IMR-90 (cell line): ENCODE measurements around the gene NDUFAF8. TPM values are rescaled to one million over a fixed set of nuclear protein-coding genes. Genes with fewer than 3 reads are reported as not detected.

Experiments used
- ATAC-seq: fragments of 200-7000 bp; cut with Tn5 transposase; 2 replicates; pipeline ENCODE4 v1.9.1; 2020; ENCODE audit warnings: low read depth, mild to moderate bottlenecking, moderate library complexity
- BruUV-seq: library from RNA; stranded (reverse); fragments of 400-500 nt; replicated peaks from 2 replicates; lab custom pipeline; 2021; lab: Mats Ljungman, UMichigan
- CTCF ChIA-PET: fragments of 300-600 bp; formaldehyde crosslinking; extraction: SDS; loops from one replicate; lab custom pipeline; 2021; ENCODE audit warnings: antibody characterized with exemption; lab: Yijun Ruan, JAX
- POLR2A ChIA-PET: fragments of 300-600 bp; sonication (Branson Sonifier 250); formaldehyde crosslinking; loops from one replicate; lab custom pipeline; 2022; ENCODE audit warnings: antibody characterized with exemption; ENCODE audit not compliant: unreplicated experiment; lab: Charles Lee
- DNase-seq: peaks from one replicate; pipeline ENCODE4 v3.0.0; 2013
- H2AFZ ChIP-seq: replicated peaks from 2 replicates; pipeline ENCODE3; 2013; ENCODE audit warnings: low read length, mild to moderate bottlenecking; ENCODE audit not compliant: poor library complexity
- H2AK5ac ChIP-seq: 2 replicates; pipeline ENCODE4 v1.6.1; 2013; ENCODE audit warnings: low read depth, low read length, inconsistent platforms
- H2AK9ac ChIP-seq: replicated peaks from 2 replicates; pipeline ENCODE3; 2013; ENCODE audit warnings: mild to moderate bottlenecking, low read depth, low read length, moderate library complexity; ENCODE audit not compliant: poor library complexity
- H2BK120ac ChIP-seq: 2 replicates; pipeline ENCODE4 v1.6.1; 2013; ENCODE audit warnings: low read depth, low read length, inconsistent platforms
- H2BK15ac ChIP-seq: 3 replicates; pipeline ENCODE4 v1.6.1; 2013; ENCODE audit warnings: low read depth, low read length, inconsistent platforms
- H2BK20ac ChIP-seq: 2 replicates; pipeline ENCODE4 v1.6.1; 2013; ENCODE audit warnings: low read depth, mild to moderate bottlenecking, inconsistent platforms, low read length, moderate library complexity
- H2BK5ac ChIP-seq: 2 replicates; pipeline ENCODE4 v1.6.1; 2013; ENCODE audit warnings: mild to moderate bottlenecking, low read depth, low read length, inconsistent platforms; ENCODE audit not compliant: poor library complexity, severe bottlenecking
- H3K14ac ChIP-seq: replicated peaks from 2 replicates; pipeline ENCODE4 v1.6.1; 2013; ENCODE audit warnings: low read depth, low read length, inconsistent platforms
- H3K18ac ChIP-seq: 2 replicates; pipeline ENCODE4 v1.6.1; 2013; ENCODE audit warnings: low read depth, low read length, control low read depth
- H3K23ac ChIP-seq: 2 replicates; pipeline ENCODE4 v1.6.1; 2013; ENCODE audit warnings: low read depth, low read length, inconsistent platforms
- H3K27ac ChIP-seq: 2 replicates; pipeline ENCODE4 v1.5.1; 2013; ENCODE audit warnings: mild to moderate bottlenecking, control low read depth, low read length; ENCODE audit not compliant: insufficient read depth
- H3K27me3 ChIP-seq: 2 replicates; pipeline ENCODE4 v1.6.1; 2013; ENCODE audit warnings: low read length; ENCODE audit not compliant: control insufficient read depth, insufficient read depth
- H3K36me3 ChIP-seq: 2 replicates; pipeline ENCODE4 v1.6.1; 2013; ENCODE audit warnings: low read length, mixed read lengths; ENCODE audit not compliant: control insufficient read depth, insufficient read depth
- H3K4ac ChIP-seq: 2 replicates; pipeline ENCODE4 v1.6.1; 2013; ENCODE audit warnings: low read depth, low read length, inconsistent platforms
- H3K4me1 ChIP-seq: 2 replicates; pipeline ENCODE4 v1.6.1; 2013; ENCODE audit warnings: low read length, mixed read lengths; ENCODE audit not compliant: control insufficient read depth, insufficient read depth
- H3K4me2 ChIP-seq: 2 replicates; pipeline ENCODE4 v1.6.1; 2013; ENCODE audit warnings: low read depth, mild to moderate bottlenecking, control low read depth, low read length, moderate library complexity
- H3K4me3 ChIP-seq: 2 replicates; pipeline ENCODE4 v1.5.1; 2013; ENCODE audit warnings: low read depth, mild to moderate bottlenecking, control low read depth, low read length, moderate library complexity; ENCODE audit not compliant: insufficient read depth
- H3K56ac ChIP-seq: 2 replicates; pipeline ENCODE4 v1.6.1; 2013; ENCODE audit warnings: low read length, inconsistent platforms; ENCODE audit not compliant: insufficient read depth; ENCODE audit errors: extremely low read depth
- H3K79me1 ChIP-seq, 2 experiments: 2 replicates each; pipeline ENCODE4 v1.6.1; 2013; ENCODE audit warnings: low read length in 2 of 2, inconsistent platforms in 1 of 2, low read depth in 1 of 2
- H3K9ac ChIP-seq: 2 replicates; pipeline ENCODE4 v1.6.1; 2013; ENCODE audit warnings: low read depth, low read length, control low read depth
- H3K9me1 ChIP-seq: 2 replicates; pipeline ENCODE4 v1.6.1; 2013; ENCODE audit warnings: low read length, inconsistent platforms; ENCODE audit not compliant: insufficient read depth
- H3K9me3 ChIP-seq: 2 replicates; pipeline ENCODE4 v1.6.1; 2013; ENCODE audit warnings: low read length; ENCODE audit not compliant: control insufficient read depth, insufficient read depth
- H4K20me1 ChIP-seq: 2 replicates; pipeline ENCODE4 v1.6.1; 2013; ENCODE audit warnings: low read length, inconsistent platforms; ENCODE audit not compliant: insufficient read depth
- H4K5ac ChIP-seq: 2 replicates; pipeline ENCODE4 v1.6.1; 2013; ENCODE audit warnings: mild to moderate bottlenecking, low read depth, low read length, control low read depth
- H4K8ac ChIP-seq, 2 experiments: 2 replicates each; pipeline ENCODE4 v1.6.1; 2013; ENCODE audit warnings: low read depth in 2 of 2, low read length in 2 of 2, control low read depth in 1 of 2, inconsistent platforms in 1 of 2
- H4K91ac ChIP-seq: 2 replicates; pipeline ENCODE4 v1.6.1; 2013; ENCODE audit warnings: low read depth, low read length, inconsistent platforms; ENCODE audit not compliant: insufficient read depth
- BHLHE40 ChIP-seq: fragments of 150-350 bp; IDR thresholded peaks from 2 replicates; pipeline ENCODE4 v1.6.1; 2016; ENCODE audit warnings: mild to moderate bottlenecking, low read depth, low read length
- CEBPB ChIP-seq: IDR thresholded peaks from 2 replicates; pipeline ENCODE4 v1.6.1; 2012; ENCODE audit warnings: low read depth, low read length, improper control_type of control experiment
- CHD1 ChIP-seq: IDR thresholded peaks from 2 replicates; pipeline ENCODE4 v1.6.1; 2012; ENCODE audit warnings: low read depth, low read length, improper control_type of control experiment
- ELK1 ChIP-seq: fragments of 150-350 bp; IDR thresholded peaks from 2 replicates; pipeline ENCODE4 v1.6.1; 2016; ENCODE audit warnings: low read depth, mild to moderate bottlenecking, low read length, moderate library complexity, borderline replicate concordance
- FOS ChIP-seq: fragments of 150-350 bp; IDR thresholded peaks from 2 replicates; pipeline ENCODE4 v1.6.1; 2016; ENCODE audit warnings: low read depth, low read length
- MAZ ChIP-seq: IDR thresholded peaks from 2 replicates; pipeline ENCODE4 v1.6.1; 2012; ENCODE audit warnings: low read depth, mild to moderate bottlenecking, low read length, improper control_type of control experiment, moderate library complexity, borderline replicate concordance
- NFE2L2 ChIP-seq: fragments of 150-350 bp; IDR thresholded peaks from 2 replicates; pipeline ENCODE4 v1.6.1; 2016; ENCODE audit warnings: low read depth, mild to moderate bottlenecking, low read length
- RAD21 ChIP-seq: IDR thresholded peaks from 2 replicates; pipeline ENCODE4 v1.6.1; 2012; ENCODE audit warnings: low read length, improper control_type of control experiment
- RCOR1 ChIP-seq: IDR thresholded peaks from 2 replicates; pipeline ENCODE4 v1.6.1; 2012; ENCODE audit warnings: mild to moderate bottlenecking, low read length, improper control_type of control experiment; ENCODE audit not compliant: insufficient replicate concordance
- SMC3 ChIP-seq: fragments of 150-350 bp; IDR thresholded peaks from 2 replicates; pipeline ENCODE4 v1.6.1; 2016; ENCODE audit warnings: low read depth, mild to moderate bottlenecking, antibody characterized with exemption, low read length, moderate library complexity
- WGBS, 2 experiments: methylation state at CpG; one replicate each; pipeline versions ENCODE4 v1.1.5 to v1.1.7; 2013; ENCODE audit warnings: missing lambda C conversion rate in 2 of 2; ENCODE audit not compliant: insufficient read length in 1 of 2; ENCODE audit errors: extremely low coverage in 2 of 2; 5-methylcytosine and 5-hydroxymethylcytosine counted together
- dilution Hi-C: fragments of 300-500 bp; cut with HindIII; formaldehyde crosslinking; loops from one replicate; pipeline ENCODE4 v1.14.3; 2018; ENCODE audit warnings: low sequenced_read_pairs; ENCODE audit not compliant: unreplicated experiment
- in situ Hi-C: fragments of 300-500 bp; cut with MboI; formaldehyde crosslinking; loops from 3 replicates; pipeline ENCODE4 v1.14.3; 2019; ENCODE audit warnings: low sequenced_read_pairs, inconsistent platforms, mixed read lengths
- intact Hi-C: fragments of 100-400 bp; cut with micrococcal nuclease; formaldehyde crosslinking; loops from 2 replicates; pipeline ENCODE4 v1.10.0; 2022
- polyA plus RNA-seq, 3 experiments: library from polyadenylated mRNA; depleted of rRNA; stranded (reverse); fragments of >200 nt; gene quantifications; 2 replicates each; pipeline ENCODE4 v1.2.3, GENCODE V29; 2012; ENCODE audit warnings: low replicate concordance in 1 of 3
- total RNA-seq: library from RNA; depleted of rRNA; stranded (reverse); fragments of >200 nt; gene quantifications from 2 replicates; pipeline ENCODE4 v1.2.3, GENCODE V29; 2012
- TF ChIP-seq, protein P1 (sequence below): conservative IDR thresholded peaks from 2 replicates; pipeline ENCODE4 v1.5.1; 2012; ENCODE audit warnings: mild to moderate bottlenecking, low read depth, low read length, improper control_type of control experiment

NDUFAF8 gene
- total and polyA plus RNA-seq, 2 of the 4 experiments (the other 2 are of a cell fraction): 11.1 to 65.0 TPM

GRCh38 chr17:81204578-81204977 is 34.5 kb upstream of the NDUFAF8 start:
- intact Hi-C loops (no loop called here), in situ Hi-C loops (no loop called here), dilution Hi-C loops (no loop called here)
- BruUV-seq: no TSS peak
- Histone ChIP-seq H2AK9ac (no peak overlapping the region), H4K8ac (no peak overlapping the region), H3K4ac (no peak overlapping the region), H3K4me3 (no peak overlapping the region), H3K23ac (no peak overlapping the region), H3K18ac (no peak overlapping the region), H3K9me3 (no peaks in the 10 kb centered on the region), H2BK5ac (no peak overlapping the region), H2BK20ac (no peak overlapping the region), H4K20me1 (peaks cover 5% of the 10 kb centered on the region; the same call in 1 of the 2 replicates), H3K4me1 (no peaks in the 10 kb centered on the region), H4K91ac (no peak overlapping the region), H3K56ac (no peak overlapping the region), H2BK15ac (no peak overlapping the region), H3K79me1 (no peaks in the 10 kb centered on the region), H3K27me3 (no peaks in the 10 kb centered on the region), H3K9me1 (0 out of 2 replicates have a peak, but pooled peaks cover 6% of the 10 kb centered on the region), H3K36me3 (peaks cover 5% of the 10 kb centered on the region; the same call in 1 of the 2 replicates), H3K14ac (no peak overlapping the region), H3K9ac (no peak overlapping the region), H4K5ac (no peak overlapping the region), H3K27ac (no peak overlapping the region), H2AFZ (no peak overlapping the region), H2BK120ac (no peak overlapping the region), H2AK5ac (no peak overlapping the region), H3K4me2 (no peak overlapping the region)
- TF ChIP-seq ELK1: no peak
- TF ChIP-seq NFE2L2: no peak
- TF ChIP-seq RAD21: no peak
- no peak for TF ChIP-seq BHLHE40
- no peak for TF ChIP-seq RCOR1
- TF ChIP-seq, protein P1, sequence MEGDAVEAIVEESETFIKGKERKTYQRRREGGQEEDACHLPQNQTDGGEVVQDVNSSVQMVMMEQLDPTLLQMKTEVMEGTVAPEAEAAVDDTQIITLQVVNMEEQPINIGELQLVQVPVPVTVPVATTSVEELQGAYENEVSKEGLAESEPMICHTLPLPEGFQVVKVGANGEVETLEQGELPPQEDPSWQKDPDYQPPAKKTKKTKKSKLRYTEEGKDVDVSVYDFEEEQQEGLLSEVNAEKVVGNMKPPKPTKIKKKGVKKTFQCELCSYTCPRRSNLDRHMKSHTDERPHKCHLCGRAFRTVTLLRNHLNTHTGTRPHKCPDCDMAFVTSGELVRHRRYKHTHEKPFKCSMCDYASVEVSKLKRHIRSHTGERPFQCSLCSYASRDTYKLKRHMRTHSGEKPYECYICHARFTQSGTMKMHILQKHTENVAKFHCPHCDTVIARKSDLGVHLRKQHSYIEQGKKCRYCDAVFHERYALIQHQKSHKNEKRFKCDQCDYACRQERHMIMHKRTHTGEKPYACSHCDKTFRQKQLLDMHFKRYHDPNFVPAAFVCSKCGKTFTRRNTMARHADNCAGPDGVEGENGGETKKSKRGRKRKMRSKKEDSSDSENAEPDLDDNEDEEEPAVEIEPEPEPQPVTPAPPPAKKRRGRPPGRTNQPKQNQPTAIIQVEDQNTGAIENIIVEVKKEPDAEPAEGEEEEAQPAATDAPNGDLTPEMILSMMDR: no peak
- no peak for TF ChIP-seq CHD1
- TF ChIP-seq FOS: no peak
- TF ChIP-seq MAZ: no peak
- TF ChIP-seq SMC3: no peak
- no peak for TF ChIP-seq CEBPB
- WGBS, 2 experiments: 100% methylated on average over 2 of the region's 10 CpGs; no CpG with 5 or more reads in 1 of the 2 experiments
- DNase-seq (no peak), ATAC-seq (no peak)
- ChIA-PET CTCF (interaction anchor here (0.7 kb wide), 1 partner anchor 26 kb away, joined by 3 read pairs; no protein-coding TSS in a partner anchor), POLR2A (no interaction called here)
